ENCODE results near the gene SPACA9. TPM values are rescaled to one million over a fixed set of nuclear protein-coding genes. Genes with fewer than 3 reads are reported as not detected.

The SPACA9 gene
- total RNA-seq, 2 donors from 2014 or later = 5.7 to 16.5 TPM

- TF ChIP-seq CTCF (IDR thresholded peaks at IDR 0.05) (no peak), POLR2A (IDR thresholded peaks at IDR 0.05) (no peak)
- peaks cover 5 to 8% of the 10 kb centered on the region in 2 donors for H3K36me3 ChIP-seq
- intact Hi-C loops (cut with DNase I) = no loop called here
- no peaks in the 10 kb centered on the region for H3K9me3 ChIP-seq
- no peak overlapping the region for H3K27ac ChIP-seq
- no peak overlapping the region for H3K4me3 ChIP-seq
- DNase-seq (ENCODE audit: low spot score) = no peak
- H3K27me3 ChIP-seq (replicated peaks; ENCODE audit: insufficient read depth) = no peaks in the 10 kb centered on the region
- no peaks in the 10 kb centered on the region for H3K4me1 ChIP-seq (replicated peaks)
- 44% methylated on average over 6 of the region's 6 CpGs for WGBS
These were observed 18.2 kb downstream of the SPACA9 start for GRCh38 chr9:132896906-132897305.

GRCh38 chr9:132898051-132898450 lies 19.4 kb downstream of the SPACA9 start:
- TF ChIP-seq CTCF (IDR thresholded peaks at IDR 0.05) (no peak), POLR2A (IDR thresholded peaks at IDR 0.05) (no peak), POLR2AphosphoS5 (IDR thresholded peaks at IDR 0.05) (no peak)
- no peak overlapping the region for H3K27ac ChIP-seq
- no peak overlapping the region for H3K4me3 ChIP-seq
- H3K27me3 ChIP-seq (replicated peaks; ENCODE audit: insufficient read depth) = no peaks in the 10 kb centered on the region
- no peaks in the 10 kb centered on the region for H3K9me3 ChIP-seq
- DNase-seq (ENCODE audit: low spot score) = no peak
- no peaks in the 10 kb centered on the region for H3K4me1 ChIP-seq (replicated peaks)
- 89% methylated on average over 7 of the region's 7 CpGs for WGBS
- peaks cover 5 to 8% of the 10 kb centered on the region in 2 donors for H3K36me3 ChIP-seq
- intact Hi-C loops (cut with DNase I) = no loop called here

- peaks cover 5 to 8% of the 10 kb centered on the region in 2 donors for H3K36me3 ChIP-seq
- H3K27me3 ChIP-seq (replicated peaks; ENCODE audit: insufficient read depth) = no peaks in the 10 kb centered on the region
- H3K27ac ChIP-seq = no peak overlapping the region
- intact Hi-C loops (cut with DNase I) = no loop called here
- H3K9me3 ChIP-seq = no peaks in the 10 kb centered on the region
- peak; percentile 26 for DNase-seq (ENCODE audit: low spot score)
- TF ChIP-seq CTCF (IDR thresholded peaks at IDR 0.05) (peak; percentile 82 to 86 (median 85)), POLR2A (IDR thresholded peaks at IDR 0.05) (no peak)
- WGBS = 39% methylated on average over 11 of the region's 11 CpGs
- H3K4me3 ChIP-seq = no peak overlapping the region
- H3K4me1 ChIP-seq (replicated peaks) = no peaks in the 10 kb centered on the region
These were observed 23.4 kb downstream of the SPACA9 start for GRCh38 chr9:132901858-132902831.

GRCh38 chr9:132903574-132904492 lies 25.1 kb downstream of the SPACA9 start:
- no peaks in the 10 kb centered on the region for H3K27me3 ChIP-seq (replicated peaks; ENCODE audit: insufficient read depth)
- no peak overlapping the region for H3K27ac ChIP-seq
- DNase-seq (ENCODE audit: low spot score) = no peak
- 79% methylated on average over 13 of the region's 13 CpGs for WGBS
- no peaks in the 10 kb centered on the region for H3K4me1 ChIP-seq (replicated peaks)
- no peaks in the 10 kb centered on the region for H3K9me3 ChIP-seq
- intact Hi-C loops (cut with DNase I) = no loop called here
- H3K36me3 ChIP-seq = peaks cover 5 to 8% of the 10 kb centered on the region in 2 donors
- H3K4me3 ChIP-seq = no peak overlapping the region
- TF ChIP-seq CTCF (IDR thresholded peaks at IDR 0.05) = no peak
- no peak for TF ChIP-seq POLR2AphosphoS5 (IDR thresholded peaks at IDR 0.05)

Measured in prostate gland (tissue), 2 donors.